RCC 7860 (cell line): Measurements from ENCODE around the gene AHRR.
"Not testable (repeated sequence)": the region's sequence is repeated elsewhere in the genome, so short reads cannot be mapped to it uniquely, and the experiment has no call there.

Experiments used
- DNase-seq: peaks from one replicate; pipeline ENCODE4 v3.0.0-alpha.2; 2015; ENCODE audit warnings: low spot score
- FAIRE-seq: peaks from 2 replicates; lab custom pipeline; 2012; peaks lifted over from hg19 to GRCh38; lab: Jason Lieb, UNC

Gene AHRR

GRCh38 chr5:390623-391491 lies 69.3 kb downstream of the AHRR start:
- no peak for DNase-seq

GRCh38 chr5:392431-392988 lies 71.0 kb downstream of the AHRR start:
- DNase-seq (no peak), FAIRE-seq (no peak)

More at GRCh38 chr5:390623-391491, 69.3 kb downstream of the AHRR start:
- no peak for FAIRE-seq

GRCh38 chr5:393846-394275 lies 72.3 kb downstream of the AHRR start:
- DNase-seq (no peak), FAIRE-seq (no peak)

- FAIRE-seq (no peak), DNase-seq (no peak)
Observed at GRCh38 chr5:394671-395155, 73.2 kb downstream of the AHRR start.

- DNase-seq: no peak
- no peak for FAIRE-seq
Observed at GRCh38 chr5:395156-395920, 73.8 kb downstream of the AHRR start.

- DNase-seq: no peak
- no peak for FAIRE-seq
Observed at GRCh38 chr5:395921-396530, 74.5 kb downstream of the AHRR start.

GRCh38 chr5:396531-396961 lies 75.0 kb downstream of the AHRR start:
- no peak for DNase-seq
- no peak for FAIRE-seq

GRCh38 chr5:398141-398474 lies 76.6 kb downstream of the AHRR start:
- FAIRE-seq, DNase-seq: not testable (repeated sequence)

GRCh38 chr5:398475-399295 lies 77.2 kb downstream of the AHRR start:
- no peak for FAIRE-seq

GRCh38 chr5:399296-400281 lies 78.1 kb downstream of the AHRR start:
- FAIRE-seq (no peak), DNase-seq (no peak)

More at GRCh38 chr5:398475-399295, 77.2 kb downstream of the AHRR start:
- DNase-seq: no peak

- DNase-seq (no peak), FAIRE-seq (no peak)
Observed at GRCh38 chr5:400282-401145, 79.0 kb downstream of the AHRR start.

GRCh38 chr5:401146-402034 lies 79.9 kb downstream of the AHRR start:
- no peak for DNase-seq
- no peak for FAIRE-seq

GRCh38 chr5:402219-402614 lies 80.7 kb downstream of the AHRR start:
- FAIRE-seq, DNase-seq: not testable (repeated sequence)

GRCh38 chr5:402615-403359 lies 81.3 kb downstream of the AHRR start:
- FAIRE-seq: no peak
- DNase-seq: no peak

GRCh38 chr5:403995-404394 lies 82.5 kb downstream of the AHRR start:
- DNase-seq: no peak
- no peak for FAIRE-seq

- DNase-seq (no peak), FAIRE-seq (no peak)
Observed at GRCh38 chr5:404666-405241, 83.2 kb downstream of the AHRR start.
